ENCODE data around the gene ITGA11. TPM values are rescaled to one million over a fixed set of nuclear protein-coding genes. Genes with fewer than 3 reads are reported as not detected.

Gene ITGA11
- total and polyA plus RNA-seq, 2 donors (not counting 1 experiment from before 2014, with no cell fraction given) = not detected

DNA sequence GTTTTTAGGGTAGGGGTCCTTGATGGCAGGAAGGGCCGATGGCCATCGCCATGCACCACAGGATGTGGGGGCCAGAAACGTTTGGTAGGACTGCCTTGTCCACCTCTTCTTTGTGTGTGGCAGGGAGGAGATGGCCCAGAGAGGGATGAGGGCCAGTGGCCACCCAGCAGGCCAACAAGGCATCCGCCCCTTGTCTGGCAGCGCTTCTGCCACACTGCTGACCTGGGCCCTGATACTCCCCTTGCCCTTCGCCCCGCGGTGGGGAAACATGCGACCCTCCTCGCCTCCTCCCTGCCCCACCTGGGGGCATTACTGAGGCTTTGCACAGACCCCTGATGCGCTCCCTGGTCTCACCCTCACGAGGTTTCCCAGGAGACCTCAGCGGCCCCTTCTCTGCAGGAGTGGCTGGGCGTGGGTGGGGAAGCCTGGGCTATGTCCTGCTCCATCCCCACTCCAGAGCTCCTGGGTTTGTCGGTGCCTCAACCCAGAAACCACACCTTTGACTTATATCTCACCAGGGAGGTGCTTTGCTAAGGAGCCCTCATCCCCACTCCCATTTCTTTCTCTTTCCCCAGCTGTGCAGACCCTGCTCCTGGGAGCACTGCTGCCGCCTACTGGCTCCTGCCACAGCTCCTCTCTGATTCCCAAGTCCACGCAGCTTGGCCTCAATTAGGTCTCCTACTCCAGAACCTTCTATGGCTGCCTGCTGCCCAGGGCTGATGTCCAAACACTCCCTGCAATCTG, 115.7 kb downstream of the ITGA11 start:
- no peaks in the 10 kb centered on the region for H3K27me3 ChIP-seq (replicated peaks in 1 of 4; ENCODE audit: control extremely low read depth in 1 of 4, control insufficient read depth in 3 of 4, insufficient read depth in 4 of 4, low read length in 3 of 4)
- WGBS (ENCODE audit: insufficient coverage) = 90% methylated on average over 17 of the region's 17 CpGs
- ChIA-PET POLR2A (no interaction called here), CTCF (interaction anchor here (1.2 to 1.5 kb wide), 2 partner anchors 17 to 63 kb away, joined by 4 to 7 read pairs; no protein-coding TSS in a partner anchor)
- H3K27me3 Mint-ChIP-seq = peaks cover 13% of the 10 kb centered on the region
- intact Hi-C loops (cut with micrococcal nuclease) = no loop called here
- ATAC-seq (ENCODE audit: low read depth) (no peak), DNase-seq (no peak)
- H3K4me1 ChIP-seq (ENCODE audit: control insufficient read depth in 2 of 2, insufficient read depth in 2 of 2, low read length in 2 of 2) = no peaks in the 10 kb centered on the region
- no peaks in the 10 kb centered on the region for H3K36me3 ChIP-seq (replicated peaks in 1 of 2; ENCODE audit: control extremely low read depth in 1 of 2, control insufficient read depth in 1 of 2, extremely low read depth in 1 of 2, insufficient read depth in 2 of 2, low read length in 1 of 2)
- H3K79me2 ChIP-seq (ENCODE audit: control insufficient read depth, insufficient read depth, low read length) = no peaks in the 10 kb centered on the region
- H4K20me1 ChIP-seq (ENCODE audit: control insufficient read depth, insufficient read depth, low read length, poor library complexity, severe bottlenecking) = no peaks in the 10 kb centered on the region
- no peak overlapping the region for H3K27ac Mint-ChIP-seq
- no peak overlapping the region for H3K9ac ChIP-seq (ENCODE audit: low read length)
- H3K4me2 ChIP-seq (replicated peaks; ENCODE audit: low read depth, low read length, poor library complexity, severe bottlenecking) = no peak overlapping the region
- no peak overlapping the region for H3K27ac ChIP-seq (ENCODE audit: low read length in 2 of 2)
- H3K9me3 Mint-ChIP-seq (ENCODE audit: insufficient read depth) = no peaks in the 10 kb centered on the region
- no peaks in the 10 kb centered on the region for H3K9me3 ChIP-seq (ENCODE audit: control extremely low read depth in 1 of 3, control insufficient read depth in 2 of 3, insufficient read depth in 1 of 3, low read length in 2 of 3)
- H3K4me1 Mint-ChIP-seq = no peaks in the 10 kb centered on the region
- no peak overlapping the region for H2AFZ ChIP-seq (ENCODE audit: insufficient read depth, low read depth, low read length, poor library complexity, severe bottlenecking)
- TF ChIP-seq EZH2 (IDR thresholded peaks at IDR 0.05; ENCODE audit: borderline replicate concordance, insufficient read depth, low read depth, low read length, poor library complexity, severe bottlenecking) = no peak
- TF ChIP-seq CTCF (IDR thresholded peaks at IDR 0.05) = no peak
- H3K4me3 ChIP-seq (ENCODE audit: control extremely low read depth in 1 of 5, extremely low read depth in 1 of 5, insufficient read depth in 1 of 5, low read depth in 2 of 5, low read length in 4 of 5) = no peak overlapping the region
- H3K4me3 Mint-ChIP-seq = no peak overlapping the region

DNA sequence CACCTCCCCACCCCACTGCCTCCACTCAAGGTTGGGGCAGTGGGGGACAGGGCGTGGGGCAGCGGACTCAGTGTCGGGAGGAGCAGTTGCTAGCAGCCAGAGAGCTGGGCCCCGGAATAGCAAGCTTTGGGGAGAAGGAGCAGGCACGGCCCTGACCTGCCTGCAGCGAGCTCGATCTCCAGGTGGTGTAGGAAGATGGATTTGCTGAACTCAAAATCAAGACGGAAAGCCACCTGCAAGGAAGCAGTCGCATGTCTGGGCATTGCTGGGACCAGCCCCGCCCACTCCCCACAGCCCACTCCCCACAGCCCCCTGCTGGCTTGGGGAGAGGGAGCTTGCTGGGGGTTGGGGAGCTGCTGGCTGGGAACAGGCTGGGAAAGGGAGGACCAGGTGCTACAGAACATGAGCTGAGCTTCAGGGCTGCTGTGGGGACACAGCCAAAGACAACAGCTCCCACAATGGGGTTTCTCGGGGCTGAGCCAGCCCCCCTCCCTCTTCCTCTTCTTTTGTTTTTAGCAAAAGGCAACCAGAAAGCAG, 116.4 kb downstream of the ITGA11 start:
- ATAC-seq (ENCODE audit: low read depth) (no peak), DNase-seq (no peak)
- Mint-ChIP-seq H3K27me3 (peaks cover 13% of the 10 kb centered on the region), H3K27ac (no peak overlapping the region), H3K4me1 (no peaks in the 10 kb centered on the region), H3K4me3 (no peak overlapping the region), H3K9me3 (ENCODE audit: insufficient read depth) (no peaks in the 10 kb centered on the region)
- no peaks in the 10 kb centered on the region for H3K4me1 ChIP-seq (ENCODE audit: control insufficient read depth in 2 of 2, insufficient read depth in 2 of 2, low read length in 2 of 2)
- ChIA-PET CTCF (interaction anchor here (1.2 to 1.5 kb wide), 2 partner anchors 16 to 62 kb away, joined by 4 to 7 read pairs; no protein-coding TSS in a partner anchor), POLR2A (no interaction called here)
- H2AFZ ChIP-seq (ENCODE audit: insufficient read depth, low read depth, low read length, poor library complexity, severe bottlenecking) = no peak overlapping the region
- WGBS (ENCODE audit: insufficient coverage) = 96% methylated on average over 4 of the region's 11 CpGs
- TF ChIP-seq CTCF (IDR thresholded peaks at IDR 0.05) = no peak
- TF ChIP-seq EZH2 (IDR thresholded peaks at IDR 0.05; ENCODE audit: borderline replicate concordance, insufficient read depth, low read depth, low read length, poor library complexity, severe bottlenecking) = no peak
- no peak overlapping the region for H3K9ac ChIP-seq (ENCODE audit: low read length)
- no peak overlapping the region for H3K27ac ChIP-seq (ENCODE audit: low read length in 2 of 2)
- H3K79me2 ChIP-seq (ENCODE audit: control insufficient read depth, insufficient read depth, low read length) = no peaks in the 10 kb centered on the region
- H3K27me3 ChIP-seq (replicated peaks in 1 of 4; ENCODE audit: control extremely low read depth in 1 of 4, control insufficient read depth in 3 of 4, insufficient read depth in 4 of 4, low read length in 3 of 4) = no peaks in the 10 kb centered on the region
- H3K4me3 ChIP-seq (ENCODE audit: control extremely low read depth in 1 of 5, extremely low read depth in 1 of 5, insufficient read depth in 1 of 5, low read depth in 2 of 5, low read length in 4 of 5) = no peak overlapping the region
- H3K36me3 ChIP-seq (replicated peaks in 1 of 2; ENCODE audit: control extremely low read depth in 1 of 2, control insufficient read depth in 1 of 2, extremely low read depth in 1 of 2, insufficient read depth in 2 of 2, low read length in 1 of 2) = no peaks in the 10 kb centered on the region
- H4K20me1 ChIP-seq (ENCODE audit: control insufficient read depth, insufficient read depth, low read length, poor library complexity, severe bottlenecking) = no peaks in the 10 kb centered on the region
- intact Hi-C loops (cut with micrococcal nuclease) = no loop called here
- H3K9me3 ChIP-seq (ENCODE audit: control extremely low read depth in 1 of 3, control insufficient read depth in 2 of 3, insufficient read depth in 1 of 3, low read length in 2 of 3) = no peaks in the 10 kb centered on the region
- H3K4me2 ChIP-seq (replicated peaks; ENCODE audit: low read depth, low read length, poor library complexity, severe bottlenecking) = no peak overlapping the region
